CD8-positive, alpha-beta memory T cell (primary cell): ENCODE results near the gene LCN6. TPM values are rescaled to one million over a fixed set of nuclear protein-coding genes. Genes with fewer than 3 reads are reported as not detected.

Source experiments
- CTCF ChIA-PET: fragments of 350-600 bp; sonication (Branson Sonifier 250); formaldehyde crosslinking; loops from one replicate; lab custom pipeline; 2021; ENCODE audit warnings: antibody characterized with exemption; lab: Charles Lee
- POLR2A ChIA-PET: fragments of 350-600 bp; sonication (Branson Sonifier 250); formaldehyde crosslinking; loops from one replicate; lab custom pipeline; 2021; ENCODE audit warnings: antibody characterized with exemption; lab: Charles Lee
- DNase-seq, 5 donors: peaks; one replicate each; pipeline versions ENCODE4 v3.0.0 to v3.0.0-alpha.2; 2020 to 2022; ENCODE audit warnings: mixed read lengths in 1 of 5
- H3K27ac ChIP-seq: one replicate; pipeline ENCODE4 v1.7.0; 2013; ENCODE audit warnings: low read depth, mild to moderate bottlenecking, low read length, moderate library complexity
- H3K27me3 ChIP-seq: 2 replicates; pipeline ENCODE4 v1.7.0; 2013; ENCODE audit warnings: low read length, mild to moderate bottlenecking; ENCODE audit not compliant: insufficient read depth, poor library complexity, severe bottlenecking
- H3K36me3 ChIP-seq: 2 replicates; pipeline ENCODE4 v1.7.0; 2013; ENCODE audit warnings: mild to moderate bottlenecking, low read length, moderate library complexity; ENCODE audit not compliant: insufficient read depth
- H3K4me1 ChIP-seq: 2 replicates; pipeline ENCODE4 v1.7.0; 2013; ENCODE audit warnings: mild to moderate bottlenecking, low read length, moderate library complexity; ENCODE audit not compliant: insufficient read depth
- H3K4me3 ChIP-seq: 2 replicates; pipeline ENCODE4 v1.7.0; 2013; ENCODE audit warnings: mild to moderate bottlenecking, low read length
- H3K9me3 ChIP-seq: 2 replicates; pipeline ENCODE4 v1.7.0; 2013; ENCODE audit warnings: mild to moderate bottlenecking, low read length
- H3K27ac Mint-ChIP-seq, 8 donors: one replicate each; pipeline ENCODE4 v1.8.0; 2020 to 2021; ENCODE audit warnings: mixed read lengths in 8 of 8, mild to moderate bottlenecking in 6 of 8, inconsistent platforms in 3 of 8, moderate library complexity in 3 of 8
- H3K27me3 Mint-ChIP-seq, 2 donors: one replicate each; pipeline ENCODE4 v1.8.0; 2020 to 2021; ENCODE audit warnings: mixed read lengths in 2 of 2, mild to moderate bottlenecking in 1 of 2, moderate library complexity in 1 of 2
- H3K36me3 Mint-ChIP-seq, 3 donors: one replicate each; pipeline ENCODE4 v1.8.0; 2020 to 2021; ENCODE audit warnings: mixed read lengths in 3 of 3, inconsistent platforms in 1 of 3, mild to moderate bottlenecking in 1 of 3
- H3K4me1 Mint-ChIP-seq, 3 donors: one replicate each; pipeline ENCODE4 v1.8.0; 2020 to 2021; ENCODE audit warnings: mixed read lengths in 3 of 3, inconsistent platforms in 1 of 3, mild to moderate bottlenecking in 1 of 3
- H3K4me3 Mint-ChIP-seq, 7 donors: one replicate each; pipeline ENCODE4 v1.8.0; 2020 to 2021; ENCODE audit warnings: mixed read lengths in 7 of 7, mild to moderate bottlenecking in 6 of 7, moderate library complexity in 4 of 7, inconsistent platforms in 2 of 7
- H3K9me3 Mint-ChIP-seq, 5 donors: one replicate each; pipeline ENCODE4 v1.8.0; 2020 to 2022; ENCODE audit warnings: mixed read lengths in 5 of 5, mild to moderate bottlenecking in 3 of 5, moderate library complexity in 2 of 5, inconsistent platforms in 1 of 5
- polyA plus RNA-seq: library from polyadenylated mRNA; unstranded; fragments of 300-500 nt; fragmentation: Illumina TruSeq; gene quantifications from one replicate; pipeline ENCODE4 v1.2.3, GENCODE V29; 2021
- total RNA-seq, 2 experiments: library from RNA; stranded (reverse); gene quantifications; one replicate each; pipeline ENCODE4 v1.2.3, GENCODE V29; 2021

LCN6 gene
- total and polyA plus RNA-seq, 3 experiments from 2014 or later, result not detected

DNA sequence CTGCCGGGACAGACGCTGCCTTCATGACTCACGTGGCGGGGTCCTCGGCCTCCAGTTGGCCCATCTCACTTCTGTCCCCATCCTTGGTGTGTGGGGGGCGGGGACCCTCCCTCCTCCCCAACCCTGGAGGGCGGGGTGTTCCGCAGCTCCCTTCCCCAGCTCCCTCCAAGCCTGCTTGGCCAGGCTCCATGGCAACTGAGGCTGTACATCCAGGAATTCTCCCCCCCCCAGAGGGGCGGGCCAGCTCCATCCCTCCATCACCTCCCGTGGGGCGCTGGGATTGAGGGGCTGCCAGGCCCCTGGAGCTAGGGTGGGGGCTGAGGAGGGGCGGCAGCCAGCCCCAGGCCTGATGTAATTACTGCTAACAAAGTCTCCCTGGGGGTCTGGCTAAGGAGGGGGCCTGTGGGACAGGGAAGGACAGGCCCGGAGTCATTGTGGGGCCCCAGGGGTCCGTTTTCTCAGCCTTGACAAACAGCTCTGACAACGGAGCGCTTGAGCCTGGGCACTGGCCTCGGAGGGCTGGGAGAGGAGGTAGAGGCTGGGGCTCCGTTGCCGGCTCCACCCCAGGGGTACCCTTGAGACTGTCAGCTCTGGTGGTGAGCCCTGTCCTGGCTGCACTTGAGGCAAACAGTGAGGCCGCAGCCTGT is 28.0 kb downstream of the LCN6 start:
- DNase-seq, result no peak
- peaks cover 7 to 18% (median 9%) of the 10 kb centered on the region in 3 donors for H3K4me1 Mint-ChIP-seq
- CTCF ChIA-PET, result interaction anchor here (0.6 kb wide), 1 partner anchor 399 kb away, joined by 3 read pairs; no protein-coding TSS in a partner anchor
- no peak overlapping the region for H3K4me3 Mint-ChIP-seq
- H3K4me3 ChIP-seq, result no peak overlapping the region
- POLR2A ChIA-PET, result no interaction called here
- H3K9me3 ChIP-seq, result no peaks in the 10 kb centered on the region
- H3K27me3 Mint-ChIP-seq, result peaks cover 4 to 10% of the 10 kb centered on the region in 2 donors
- H3K9me3 Mint-ChIP-seq, result no peaks in the 10 kb centered on the region
- H3K27me3 ChIP-seq, result no peaks in the 10 kb centered on the region
- H3K27ac ChIP-seq, result no peak overlapping the region
- no peak overlapping the region for H3K27ac Mint-ChIP-seq
- H3K36me3 Mint-ChIP-seq, result peaks cover 3 to 33% (median 5%) of the 10 kb centered on the region in 3 donors
- H3K4me1 ChIP-seq, result peaks cover under 1% of the 10 kb centered on the region
- peaks cover 12% of the 10 kb centered on the region for H3K36me3 ChIP-seq

DNA sequence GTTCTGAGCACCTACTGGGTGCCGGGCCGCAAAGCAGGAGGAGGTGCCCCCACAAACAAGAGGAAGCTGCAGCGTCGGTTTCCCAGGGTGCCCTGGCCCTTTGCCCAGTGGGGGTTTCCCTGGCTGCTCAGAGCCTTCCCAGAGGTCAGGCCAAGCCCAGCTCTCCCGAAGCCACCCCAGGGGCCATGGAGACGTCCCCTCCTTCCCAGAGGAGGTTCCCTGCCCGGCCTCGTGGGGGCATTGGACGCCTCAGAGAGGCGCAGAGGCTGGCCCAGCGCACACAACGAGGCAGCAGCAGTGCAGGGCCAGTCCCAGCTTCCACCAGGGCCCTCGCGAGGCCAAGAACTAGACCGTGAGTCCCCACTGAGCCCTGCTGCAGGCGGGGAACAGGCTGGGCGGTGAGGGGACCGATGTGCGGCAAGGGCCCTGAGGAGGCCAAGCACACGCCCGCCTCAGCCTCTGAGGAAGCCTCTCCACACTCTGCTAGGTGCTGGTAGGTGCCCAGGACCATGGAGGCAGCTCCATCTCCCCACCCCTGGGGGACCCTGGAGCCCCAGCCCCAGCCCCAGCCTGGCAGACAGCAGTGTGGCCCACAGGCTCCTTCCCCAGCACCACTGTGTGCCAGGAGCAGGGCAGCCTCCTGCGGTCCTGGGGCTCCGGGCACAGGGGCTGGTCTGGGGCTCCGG is 29.0 kb downstream of the LCN6 start:
- H3K4me3 Mint-ChIP-seq, result no peak overlapping the region
- H3K27ac ChIP-seq, result no peak overlapping the region
- peaks cover 5 to 12% of the 10 kb centered on the region in 2 donors for H3K27me3 Mint-ChIP-seq
- H3K9me3 ChIP-seq, result no peaks in the 10 kb centered on the region
- POLR2A ChIA-PET, result interaction anchor here (0.5 to 1.2 kb wide), 2 partner anchors 9 to 100 kb away, joined by 3 to 4 read pairs; no protein-coding TSS in a partner anchor
- H3K4me1 Mint-ChIP-seq, result peaks cover 5 to 12% (median 6%) of the 10 kb centered on the region in 3 donors
- no peaks in the 10 kb centered on the region for H3K4me1 ChIP-seq
- no peak for DNase-seq
- no peak overlapping the region for H3K27ac Mint-ChIP-seq
- CTCF ChIA-PET, result no interaction called here
- no peak overlapping the region for H3K4me3 ChIP-seq
- H3K36me3 Mint-ChIP-seq, result peaks cover 1 to 24% (median 3%) of the 10 kb centered on the region in 3 donors
- H3K36me3 ChIP-seq, result peaks cover 9% of the 10 kb centered on the region
- H3K9me3 Mint-ChIP-seq, result no peaks in the 10 kb centered on the region
- H3K27me3 ChIP-seq, result no peaks in the 10 kb centered on the region

DNA sequence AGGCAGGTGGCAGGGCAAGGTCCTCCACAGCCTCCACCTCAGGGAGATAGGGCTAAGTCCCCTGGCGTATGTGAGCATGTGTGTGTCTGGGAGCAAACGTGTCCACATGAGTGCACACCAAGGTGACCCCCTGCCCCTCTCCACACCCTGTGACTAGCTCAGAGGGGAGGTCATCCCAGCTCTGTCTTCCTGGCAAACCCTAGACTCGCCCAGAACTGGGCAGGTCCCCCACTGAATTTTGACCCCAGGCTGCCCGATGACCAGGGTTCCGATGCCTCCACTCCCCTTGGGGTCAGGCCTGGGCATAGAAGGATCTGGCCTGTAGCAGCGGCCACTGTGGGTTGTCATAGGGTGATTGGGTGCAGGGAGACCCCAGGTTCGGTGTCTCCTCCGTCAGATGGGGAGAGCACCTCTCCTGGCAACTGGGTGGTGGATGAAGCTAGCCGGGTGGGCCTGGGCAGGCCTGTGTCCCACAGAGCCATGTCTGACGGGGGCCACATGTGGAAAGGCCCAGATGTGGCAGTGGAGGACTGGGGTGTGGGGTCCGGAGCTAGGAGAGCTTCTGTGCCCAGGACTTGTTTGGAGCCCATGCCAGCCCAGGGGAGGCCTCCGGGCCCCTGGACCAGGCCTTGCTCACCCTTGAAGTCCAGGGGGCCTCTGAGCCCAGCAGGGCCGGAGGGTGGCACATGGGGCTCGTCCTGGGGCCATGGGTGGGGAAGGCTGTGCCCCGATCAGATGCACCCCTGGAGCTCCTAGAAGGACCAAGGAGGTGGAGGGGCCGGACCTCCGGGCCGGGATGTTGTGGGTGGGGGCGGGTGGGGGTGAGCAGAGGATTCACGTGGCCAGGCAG is 29.8 kb downstream of the LCN6 start:
- no peak overlapping the region for H3K4me3 Mint-ChIP-seq
- Histone ChIP-seq H3K4me1 (no peaks in the 10 kb centered on the region), H3K27me3 (no peaks in the 10 kb centered on the region), H3K4me3 (no peak overlapping the region), H3K36me3 (peaks cover 2% of the 10 kb centered on the region), H3K27ac (no peak overlapping the region), H3K9me3 (no peaks in the 10 kb centered on the region)
- DNase-seq, result no peak
- H3K27ac Mint-ChIP-seq, result peak overlapping the region in 1 of 8 donors; percentile 43
- H3K36me3 Mint-ChIP-seq, result peaks cover 0 to 16% (median under 1%) of the 10 kb centered on the region in 3 donors
- CTCF ChIA-PET, result interaction anchor here (0.9 kb wide), 1 partner anchor 10 kb away, joined by 3 read pairs; no protein-coding TSS in a partner anchor
- no peaks in the 10 kb centered on the region for H3K9me3 Mint-ChIP-seq
- peaks cover 11 to 18% of the 10 kb centered on the region in 2 donors for H3K27me3 Mint-ChIP-seq
- H3K4me1 Mint-ChIP-seq, result peaks cover 0 to 4% (median 3%) of the 10 kb centered on the region in 3 donors
- POLR2A ChIA-PET, result interaction anchor here (0.5 to 1.2 kb wide), 5 partner anchors 9 to 101 kb away, joined by 3 to 4 read pairs (median 4); no protein-coding TSS in a partner anchor

DNA sequence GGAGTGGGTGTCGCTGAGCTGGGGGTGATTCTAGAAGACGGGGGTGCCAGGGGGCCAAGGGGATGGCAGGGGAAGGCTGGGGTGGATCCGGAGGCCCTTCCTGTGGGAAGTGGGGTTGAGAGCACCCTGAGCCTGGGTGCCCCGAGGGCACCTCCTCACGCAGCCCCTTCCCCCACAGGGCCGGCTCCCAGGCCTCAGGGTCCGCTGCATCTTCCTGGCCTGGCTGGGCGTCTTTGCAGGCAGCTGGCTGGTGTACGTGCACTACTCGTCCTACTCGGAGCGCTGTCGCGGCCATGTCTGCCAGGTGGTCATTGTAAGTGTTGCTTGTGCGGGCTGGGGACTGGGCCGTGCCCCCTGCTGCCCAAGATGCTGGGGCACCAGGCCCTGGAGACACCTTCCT is 30.9 kb downstream of the LCN6 start:
- Histone ChIP-seq H3K4me1 (no peaks in the 10 kb centered on the region), H3K4me3 (no peak overlapping the region), H3K27me3 (no peaks in the 10 kb centered on the region), H3K36me3 (no peaks in the 10 kb centered on the region), H3K27ac (no peak overlapping the region), H3K9me3 (no peaks in the 10 kb centered on the region)
- Mint-ChIP-seq H3K4me3 (no peak overlapping the region), H3K27me3 (peaks cover 14 to 22% of the 10 kb centered on the region in 2 donors), H3K27ac (no peak overlapping the region), H3K9me3 (no peaks in the 10 kb centered on the region), H3K36me3 (peaks cover 0 to 8% (median 0%) of the 10 kb centered on the region in 3 donors), H3K4me1 (peaks cover 0 to 4% (median 3%) of the 10 kb centered on the region in 3 donors)
- ChIA-PET CTCF (no interaction called here), POLR2A (no interaction called here)
- DNase-seq, result no peak

DNA sequence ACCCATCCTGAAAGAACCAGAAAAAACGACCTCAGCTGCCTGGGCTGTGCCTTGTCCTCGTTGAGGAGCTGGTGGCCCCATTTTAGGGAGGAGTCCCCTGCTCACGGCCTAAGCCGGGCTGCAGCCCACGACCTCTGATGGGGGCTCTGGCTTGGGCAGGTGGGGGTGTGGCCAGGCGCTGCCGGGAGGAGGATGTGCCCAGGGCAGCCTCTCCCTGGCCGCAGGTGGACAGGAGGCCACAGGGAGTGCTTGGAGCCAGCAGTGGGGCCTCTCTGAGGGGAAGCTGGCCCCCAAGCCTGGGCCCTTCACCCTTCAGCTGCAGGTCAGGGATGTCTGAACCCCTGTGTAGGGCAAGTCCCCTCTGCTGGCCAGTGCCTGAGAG is 33.4 kb downstream of the LCN6 start:
- CTCF ChIA-PET, result interaction anchor here (1.0 kb wide), 1 partner anchor 12 kb away, joined by 6 read pairs; no protein-coding TSS in a partner anchor
- POLR2A ChIA-PET, result interaction anchor here (0.6 kb wide), 1 partner anchor 575 kb away, joined by 4 read pairs; no protein-coding TSS in a partner anchor
- no peak overlapping the region for H3K4me3 ChIP-seq

DNA sequence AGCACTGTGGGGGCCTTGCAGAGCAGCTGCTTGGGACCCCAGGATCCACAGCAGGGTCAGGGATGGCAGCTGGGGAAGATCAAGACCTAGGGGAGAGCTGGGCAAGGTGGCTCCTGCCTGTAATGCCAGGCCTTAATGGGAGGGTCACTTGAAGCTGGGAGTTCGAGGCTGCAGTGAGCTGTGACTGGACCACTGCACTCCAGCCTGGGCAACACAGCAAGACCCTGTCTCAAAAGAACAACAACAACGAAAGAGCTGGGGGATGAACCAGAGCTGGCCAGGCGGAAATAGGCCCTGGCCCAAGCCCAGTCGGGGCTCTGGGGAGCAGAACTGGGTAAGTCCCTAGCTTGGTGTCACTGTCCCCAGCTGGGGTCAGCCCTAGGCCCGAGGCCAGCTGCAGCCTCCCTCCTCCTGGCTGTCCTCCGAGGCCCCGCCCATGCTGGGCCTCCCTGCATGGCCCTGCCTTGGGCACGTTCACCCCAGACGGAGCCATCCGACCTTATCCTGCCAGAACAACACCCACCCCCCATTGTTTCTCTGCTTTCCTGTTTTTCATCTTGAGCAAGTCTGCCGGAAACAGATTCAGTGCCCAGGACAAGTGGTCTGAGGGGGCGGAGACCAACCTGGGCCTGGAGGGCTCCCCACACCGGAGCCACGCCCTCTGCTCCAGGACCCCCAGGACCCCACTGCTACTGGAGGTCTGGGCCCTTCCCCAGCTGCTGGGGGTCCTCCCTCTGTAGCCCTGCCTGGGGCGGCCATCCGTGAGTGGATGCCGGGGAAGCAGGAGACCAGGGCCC is 34.0 kb downstream of the LCN6 start:
- H3K36me3 Mint-ChIP-seq, result no peaks in the 10 kb centered on the region
- ChIA-PET POLR2A (interaction anchor here (0.6 kb wide), 1 partner anchor 575 kb away, joined by 4 read pairs; no protein-coding TSS in a partner anchor), CTCF (interaction anchor here (1.0 kb wide), 1 partner anchor 13 kb away, joined by 6 read pairs; no protein-coding TSS in a partner anchor)
- no peak for DNase-seq
- H3K4me3 Mint-ChIP-seq, result peak overlapping the region in 1 of 7 donors; percentile 39
- no peak overlapping the region for H3K27ac Mint-ChIP-seq
- Histone ChIP-seq H3K36me3 (no peaks in the 10 kb centered on the region), H3K27ac (no peak overlapping the region), H3K9me3 (no peaks in the 10 kb centered on the region), H3K4me1 (no peaks in the 10 kb centered on the region), H3K27me3 (no peaks in the 10 kb centered on the region), H3K4me3 (no peak overlapping the region)
- peaks cover 0 to 2% (median 0%) of the 10 kb centered on the region in 5 donors for H3K9me3 Mint-ChIP-seq
- H3K27me3 Mint-ChIP-seq, result peaks cover 19 to 38% of the 10 kb centered on the region in 2 donors
- peaks cover 0 to 7% (median 5%) of the 10 kb centered on the region in 3 donors for H3K4me1 Mint-ChIP-seq

More for the DNA sequence above, 33.4 kb downstream of the LCN6 start:
- no peak for DNase-seq
- Mint-ChIP-seq H3K9me3 (peaks cover 0 to 2% (median 0%) of the 10 kb centered on the region in 5 donors), H3K4me1 (peaks cover 0 to 7% (median 5%) of the 10 kb centered on the region in 3 donors), H3K27me3 (peaks cover 19 to 35% of the 10 kb centered on the region in 2 donors), H3K4me3 (no peak overlapping the region), H3K36me3 (no peaks in the 10 kb centered on the region), H3K27ac (no peak overlapping the region)
- H3K27me3 ChIP-seq, result no peaks in the 10 kb centered on the region
- no peaks in the 10 kb centered on the region for H3K36me3 ChIP-seq
- H3K4me1 ChIP-seq, result no peaks in the 10 kb centered on the region
- H3K9me3 ChIP-seq, result no peaks in the 10 kb centered on the region
- no peak overlapping the region for H3K27ac ChIP-seq

DNA sequence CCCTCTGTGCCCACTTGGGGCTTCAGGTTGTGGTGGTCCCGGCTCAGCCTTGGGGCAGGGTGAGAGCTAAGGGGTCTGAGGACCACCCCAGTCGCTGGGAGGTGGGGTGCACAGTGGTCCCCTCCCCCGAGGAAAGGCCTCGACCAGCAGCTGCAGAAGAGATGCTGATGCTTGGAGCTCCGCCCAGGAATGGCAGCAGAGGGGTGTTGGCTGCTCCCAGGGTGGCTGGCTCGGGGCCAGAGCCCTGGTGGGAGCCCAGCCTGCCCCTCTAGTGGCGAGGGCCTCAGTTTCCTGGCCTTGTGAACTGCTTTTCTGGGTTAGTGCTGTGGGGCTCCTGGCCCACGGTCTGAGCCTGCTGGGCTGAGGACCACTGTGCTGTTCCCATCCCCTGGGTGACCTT is 34.8 kb downstream of the LCN6 start:
- Histone ChIP-seq H3K27me3 (no peaks in the 10 kb centered on the region), H3K36me3 (no peaks in the 10 kb centered on the region), H3K4me3 (no peak overlapping the region), H3K4me1 (no peaks in the 10 kb centered on the region), H3K27ac (no peak overlapping the region), H3K9me3 (no peaks in the 10 kb centered on the region)
- ChIA-PET CTCF (interaction anchor here (0.6 kb wide), 1 partner anchor 354 kb away, joined by 3 read pairs; no protein-coding TSS in a partner anchor), POLR2A (no interaction called here)
- DNase-seq, result no peak
- H3K27me3 Mint-ChIP-seq, result peaks cover 19 to 43% of the 10 kb centered on the region in 2 donors
- peaks cover 0 to 2% (median 0%) of the 10 kb centered on the region in 5 donors for H3K9me3 Mint-ChIP-seq
- no peak overlapping the region for H3K27ac Mint-ChIP-seq
- H3K36me3 Mint-ChIP-seq, result no peaks in the 10 kb centered on the region
- peaks cover 0 to 5% (median 5%) of the 10 kb centered on the region in 3 donors for H3K4me1 Mint-ChIP-seq
- peak overlapping the region in 1 of 7 donors; percentile 39 for H3K4me3 Mint-ChIP-seq
